ENCODE measurements around the gene FIGNL2.
A peak's percentile ranks its signal among the peaks of the same experiment; 100 is the strongest.

GRCh38 chr12:51814311-51815088 lies 34.0 kb downstream of the FIGNL2 start:
- TF ChIP-seq CTCF (IDR thresholded peaks at IDR 0.05) (peak in 4 of 5 experiments; percentile 41 to 66 (median 54)), POLR2AphosphoS5 (IDR thresholded peaks at IDR 0.05) (peak in 2 of 3 donors; percentile 30 to 47), POLR2A (IDR thresholded peaks at IDR 0.05) (peak; percentile 38)
